Loucy (cell line): ENCODE data around the gene KLF16.

ENCODE experiments used
- EZH2phosphoT487 ChIP-seq: fragments of 200-600 bp; IDR thresholded peaks from 2 replicates; pipeline ENCODE4 v1.6.1; 2018; ENCODE audit warnings: antibody characterized with exemption, mild to moderate bottlenecking, moderate library complexity, borderline replicate concordance
- TF ChIP-seq, protein P1 (sequence below): fragments of 200-600 bp; sonication (generic); conservative IDR thresholded peaks from 2 replicates; pipeline ENCODE4 v1.5.1; 2014; ENCODE audit warnings: mild to moderate bottlenecking, antibody characterized with exemption, low read length

GRCh38 chr19:1859331-1859781, 4.0 kb downstream of the KLF16 start:
- TF ChIP-seq, protein P1, sequence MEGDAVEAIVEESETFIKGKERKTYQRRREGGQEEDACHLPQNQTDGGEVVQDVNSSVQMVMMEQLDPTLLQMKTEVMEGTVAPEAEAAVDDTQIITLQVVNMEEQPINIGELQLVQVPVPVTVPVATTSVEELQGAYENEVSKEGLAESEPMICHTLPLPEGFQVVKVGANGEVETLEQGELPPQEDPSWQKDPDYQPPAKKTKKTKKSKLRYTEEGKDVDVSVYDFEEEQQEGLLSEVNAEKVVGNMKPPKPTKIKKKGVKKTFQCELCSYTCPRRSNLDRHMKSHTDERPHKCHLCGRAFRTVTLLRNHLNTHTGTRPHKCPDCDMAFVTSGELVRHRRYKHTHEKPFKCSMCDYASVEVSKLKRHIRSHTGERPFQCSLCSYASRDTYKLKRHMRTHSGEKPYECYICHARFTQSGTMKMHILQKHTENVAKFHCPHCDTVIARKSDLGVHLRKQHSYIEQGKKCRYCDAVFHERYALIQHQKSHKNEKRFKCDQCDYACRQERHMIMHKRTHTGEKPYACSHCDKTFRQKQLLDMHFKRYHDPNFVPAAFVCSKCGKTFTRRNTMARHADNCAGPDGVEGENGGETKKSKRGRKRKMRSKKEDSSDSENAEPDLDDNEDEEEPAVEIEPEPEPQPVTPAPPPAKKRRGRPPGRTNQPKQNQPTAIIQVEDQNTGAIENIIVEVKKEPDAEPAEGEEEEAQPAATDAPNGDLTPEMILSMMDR = no peak
- no peak for TF ChIP-seq EZH2phosphoT487
